C4-2B (cell line): ENCODE measurements around the gene RAB27A.

Experiments used
- ZFX ChIP-seq: fragments of 450-650 bp; IDR thresholded peaks from 2 replicates; pipeline ENCODE4 v1.6.1; 2017
- TF ChIP-seq, protein P1 (sequence below): fragments of 450-650 bp; conservative IDR thresholded peaks from 2 replicates; pipeline ENCODE4 v1.5.1; 2017; ENCODE audit warnings: mild to moderate bottlenecking

DNA sequence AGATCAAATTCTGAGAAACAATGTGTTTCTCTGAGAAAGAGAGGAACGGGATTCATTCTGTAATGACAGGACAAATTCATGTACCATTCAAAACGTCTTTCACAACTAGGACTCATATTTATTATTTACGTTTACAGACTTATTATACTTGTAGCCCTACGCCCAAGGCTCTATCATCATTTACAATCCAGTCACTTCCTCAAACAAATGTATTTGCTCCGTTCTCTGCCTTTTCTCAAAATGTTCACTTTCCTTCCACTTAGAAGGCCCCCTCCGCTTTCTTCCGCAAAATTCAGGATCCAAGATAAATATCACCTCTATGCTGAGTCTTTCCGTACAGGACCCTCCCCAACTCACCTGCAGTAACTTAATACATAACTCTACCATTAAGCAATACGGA is 93.6 kb downstream of the RAB27A start:
- TF ChIP-seq, protein P1, sequence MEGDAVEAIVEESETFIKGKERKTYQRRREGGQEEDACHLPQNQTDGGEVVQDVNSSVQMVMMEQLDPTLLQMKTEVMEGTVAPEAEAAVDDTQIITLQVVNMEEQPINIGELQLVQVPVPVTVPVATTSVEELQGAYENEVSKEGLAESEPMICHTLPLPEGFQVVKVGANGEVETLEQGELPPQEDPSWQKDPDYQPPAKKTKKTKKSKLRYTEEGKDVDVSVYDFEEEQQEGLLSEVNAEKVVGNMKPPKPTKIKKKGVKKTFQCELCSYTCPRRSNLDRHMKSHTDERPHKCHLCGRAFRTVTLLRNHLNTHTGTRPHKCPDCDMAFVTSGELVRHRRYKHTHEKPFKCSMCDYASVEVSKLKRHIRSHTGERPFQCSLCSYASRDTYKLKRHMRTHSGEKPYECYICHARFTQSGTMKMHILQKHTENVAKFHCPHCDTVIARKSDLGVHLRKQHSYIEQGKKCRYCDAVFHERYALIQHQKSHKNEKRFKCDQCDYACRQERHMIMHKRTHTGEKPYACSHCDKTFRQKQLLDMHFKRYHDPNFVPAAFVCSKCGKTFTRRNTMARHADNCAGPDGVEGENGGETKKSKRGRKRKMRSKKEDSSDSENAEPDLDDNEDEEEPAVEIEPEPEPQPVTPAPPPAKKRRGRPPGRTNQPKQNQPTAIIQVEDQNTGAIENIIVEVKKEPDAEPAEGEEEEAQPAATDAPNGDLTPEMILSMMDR = no peak
- no peak for TF ChIP-seq ZFX
